IPS DF 6.9 (cell line): ENCODE measurements around the gene ZBTB18.
"Not testable (repeated sequence)": the region's sequence is repeated elsewhere in the genome, so short reads cannot be mapped to it uniquely, and the experiment has no call there.

Experiments
- DNase-seq: peaks from one replicate; pipeline ENCODE4 v3.0.0-alpha.2; 2013; ENCODE audit warnings: low read depth, low spot score
- H3K27ac ChIP-seq: one replicate; pipeline ENCODE4 v1.5.1; 2013; ENCODE audit warnings: low read length, control low read depth
- H3K27me3 ChIP-seq: 2 replicates; pipeline ENCODE4 v1.6.1; 2013; ENCODE audit warnings: mild to moderate bottlenecking, low read length; ENCODE audit not compliant: control insufficient read depth, insufficient read depth
- H3K36me3 ChIP-seq: 2 replicates; pipeline ENCODE4 v1.6.1; 2013; ENCODE audit warnings: low read length; ENCODE audit not compliant: control insufficient read depth, insufficient read depth
- H3K4me1 ChIP-seq: 2 replicates; pipeline ENCODE4 v1.6.1; 2013; ENCODE audit warnings: low read length; ENCODE audit not compliant: control insufficient read depth, insufficient read depth
- H3K4me3 ChIP-seq: 2 replicates; pipeline ENCODE4 v1.5.1; 2013; ENCODE audit warnings: mild to moderate bottlenecking, low read length
- H3K9me3 ChIP-seq: 2 replicates; pipeline ENCODE4 v1.6.1; 2013; ENCODE audit warnings: low read length, inconsistent platforms; ENCODE audit not compliant: control insufficient read depth, insufficient read depth
- whole genome bisulfite sequencing: extraction: QIAGEN DNeasy Blood & Tissue Kit; methylation state at CpG from one replicate; pipeline ENCODE4 v1.1.7; 2013; ENCODE audit warnings: mixed read lengths, missing lambda C conversion rate; ENCODE audit not compliant: insufficient read length, insufficient coverage; 5-methylcytosine and 5-hydroxymethylcytosine counted together

ZBTB18 gene

DNA sequence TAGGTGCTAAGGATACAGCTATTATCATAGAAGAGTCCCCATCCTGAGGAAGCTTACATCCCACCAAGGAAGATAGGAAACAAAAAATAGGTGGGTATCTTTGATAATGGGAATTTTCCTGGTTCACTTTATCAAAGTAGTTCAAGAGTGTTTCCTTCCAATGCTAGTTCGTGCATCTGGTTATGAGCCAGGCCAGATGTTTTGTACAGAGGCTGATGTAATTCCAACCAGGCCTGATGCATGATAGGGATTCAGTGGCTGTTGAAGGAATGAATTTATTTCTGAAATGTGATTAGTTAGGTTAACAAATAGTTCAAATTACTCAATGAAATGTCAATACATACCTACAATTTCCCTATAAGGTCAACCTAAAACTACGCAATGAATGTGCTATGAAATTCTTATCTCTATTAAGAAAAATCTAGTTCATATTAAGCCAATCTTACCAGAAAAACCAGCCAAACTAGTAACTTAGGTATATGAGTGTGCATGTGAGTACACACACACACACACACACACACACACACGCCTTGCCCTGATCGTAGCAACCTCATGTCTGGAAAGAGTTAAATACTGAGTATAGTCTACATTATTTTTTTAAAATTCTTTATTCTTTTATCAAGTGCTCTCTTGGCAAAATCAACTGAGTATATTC lies 9.5 kb upstream of the ZBTB18 start:
- Histone ChIP-seq H3K36me3 (no peaks in the 10 kb centered on the region), H3K9me3 (no peaks in the 10 kb centered on the region), H3K27me3 (no peaks in the 10 kb centered on the region), H3K27ac (no peak overlapping the region), H3K4me1 (no peaks in the 10 kb centered on the region), H3K4me3 (no peak overlapping the region)
- DNase-seq, result no peak
- no CpG with 5 or more reads among the region's 4 CpGs for WGBS

GRCh38 chr1:244042293-244042692 lies 8.8 kb upstream of the ZBTB18 start:
- WGBS, result 100% methylated on average over 1 of the region's 3 CpGs
- no peaks in the 10 kb centered on the region for H3K27me3 ChIP-seq

DNA sequence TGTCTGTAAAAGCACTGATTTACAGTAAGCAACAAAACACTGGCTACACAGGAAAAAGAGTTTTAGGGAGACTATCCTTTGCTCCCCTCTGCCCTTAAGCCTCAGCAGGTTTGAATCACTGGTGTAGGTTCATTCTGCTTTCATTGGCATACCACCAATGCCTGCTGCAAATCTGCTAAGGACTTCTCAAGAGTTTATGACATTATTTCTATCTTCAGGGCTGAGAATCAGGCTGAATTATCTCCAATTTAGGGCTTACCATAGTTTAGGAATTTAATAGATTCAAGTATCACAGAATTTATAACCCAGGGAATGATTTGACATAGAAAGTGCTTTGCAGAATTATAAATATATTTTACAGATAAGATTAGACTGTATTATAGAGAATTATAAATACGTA lies 6.7 kb upstream of the ZBTB18 start:
- no peaks in the 10 kb centered on the region for H3K4me1 ChIP-seq
- no peak for DNase-seq
- no peaks in the 10 kb centered on the region for H3K36me3 ChIP-seq
- H3K9me3 ChIP-seq, result no peaks in the 10 kb centered on the region
- H3K4me3 ChIP-seq, result no peak overlapping the region
- WGBS, result no CpG with 5 or more reads among the region's 1 CpG
- no peak overlapping the region for H3K27ac ChIP-seq
- H3K27me3 ChIP-seq, result no peaks in the 10 kb centered on the region

More at GRCh38 chr1:244042293-244042692, 8.8 kb upstream of the ZBTB18 start:
- H3K4me1 ChIP-seq, result no peaks in the 10 kb centered on the region
- DNase-seq, result no peak
- no peaks in the 10 kb centered on the region for H3K36me3 ChIP-seq
- no peaks in the 10 kb centered on the region for H3K9me3 ChIP-seq
- H3K4me3 ChIP-seq, result no peak overlapping the region
- H3K27ac ChIP-seq, result no peak overlapping the region

GRCh38 chr1:244046254-244046653 lies 4.8 kb upstream of the ZBTB18 start:
- not testable (repeated sequence) for H3K4me1 ChIP-seq, H3K4me3 ChIP-seq, H3K36me3 ChIP-seq, DNase-seq, H3K27me3 ChIP-seq, H3K9me3 ChIP-seq, H3K27ac ChIP-seq
- no CpG with 5 or more reads among the region's 1 CpG for WGBS

- WGBS, result no CpG with 5 or more reads among the region's 13 CpGs
- peak overlapping the region; percentile 99; the same call in 1 of the 2 replicates for H3K4me3 ChIP-seq
- no peak for DNase-seq
- no peak overlapping the region for H3K27ac ChIP-seq
- no peaks in the 10 kb centered on the region for H3K9me3 ChIP-seq
- H3K36me3 ChIP-seq, result no peaks in the 10 kb centered on the region
- no peaks in the 10 kb centered on the region for H3K4me1 ChIP-seq
- H3K27me3 ChIP-seq, result no peaks in the 10 kb centered on the region; the same call in 1 of the 2 replicates
Measured at GRCh38 chr1:244046907-244047611, 4.0 kb upstream of the ZBTB18 start.

GRCh38 chr1:244047621-244048255 lies 3.3 kb upstream of the ZBTB18 start:
- no peaks in the 10 kb centered on the region for H3K36me3 ChIP-seq
- peak overlapping the region; percentile 99 for H3K4me3 ChIP-seq
- no peaks in the 10 kb centered on the region; the same call in 1 of the 2 replicates for H3K27me3 ChIP-seq
- WGBS, result no CpG with 5 or more reads among the region's 54 CpGs
- H3K27ac ChIP-seq, result no peak overlapping the region
- DNase-seq, result peak; percentile 11
- H3K9me3 ChIP-seq, result no peaks in the 10 kb centered on the region
- H3K4me1 ChIP-seq, result no peaks in the 10 kb centered on the region

GRCh38 chr1:244048256-244049161 lies 2.6 kb upstream of the ZBTB18 start:
- H3K27ac ChIP-seq, result no peak overlapping the region
- H3K4me3 ChIP-seq, result peak overlapping the region; percentile 99; the same call in 1 of the 2 replicates
- no peaks in the 10 kb centered on the region for H3K9me3 ChIP-seq
- peak; percentile 92 for DNase-seq
- no peaks in the 10 kb centered on the region for H3K36me3 ChIP-seq
- H3K4me1 ChIP-seq, result no peaks in the 10 kb centered on the region
- no peaks in the 10 kb centered on the region; the same call in 1 of the 2 replicates for H3K27me3 ChIP-seq
- no CpG with 5 or more reads among the region's 109 CpGs for WGBS

GRCh38 chr1:244049162-244050013 lies 1.7 kb upstream of the ZBTB18 start:
- WGBS, result no CpG with 5 or more reads among the region's 76 CpGs
- no peaks in the 10 kb centered on the region for H3K9me3 ChIP-seq
- no peaks in the 10 kb centered on the region; the same call in 1 of the 2 replicates for H3K27me3 ChIP-seq
- H3K4me3 ChIP-seq, result peak overlapping the region; percentile 62
- H3K27ac ChIP-seq, result no peak overlapping the region
- H3K36me3 ChIP-seq, result 0 out of 2 replicates have a peak, but pooled peaks cover under 1% of the 10 kb centered on the region
- no peaks in the 10 kb centered on the region for H3K4me1 ChIP-seq
- DNase-seq, result no peak

DNA sequence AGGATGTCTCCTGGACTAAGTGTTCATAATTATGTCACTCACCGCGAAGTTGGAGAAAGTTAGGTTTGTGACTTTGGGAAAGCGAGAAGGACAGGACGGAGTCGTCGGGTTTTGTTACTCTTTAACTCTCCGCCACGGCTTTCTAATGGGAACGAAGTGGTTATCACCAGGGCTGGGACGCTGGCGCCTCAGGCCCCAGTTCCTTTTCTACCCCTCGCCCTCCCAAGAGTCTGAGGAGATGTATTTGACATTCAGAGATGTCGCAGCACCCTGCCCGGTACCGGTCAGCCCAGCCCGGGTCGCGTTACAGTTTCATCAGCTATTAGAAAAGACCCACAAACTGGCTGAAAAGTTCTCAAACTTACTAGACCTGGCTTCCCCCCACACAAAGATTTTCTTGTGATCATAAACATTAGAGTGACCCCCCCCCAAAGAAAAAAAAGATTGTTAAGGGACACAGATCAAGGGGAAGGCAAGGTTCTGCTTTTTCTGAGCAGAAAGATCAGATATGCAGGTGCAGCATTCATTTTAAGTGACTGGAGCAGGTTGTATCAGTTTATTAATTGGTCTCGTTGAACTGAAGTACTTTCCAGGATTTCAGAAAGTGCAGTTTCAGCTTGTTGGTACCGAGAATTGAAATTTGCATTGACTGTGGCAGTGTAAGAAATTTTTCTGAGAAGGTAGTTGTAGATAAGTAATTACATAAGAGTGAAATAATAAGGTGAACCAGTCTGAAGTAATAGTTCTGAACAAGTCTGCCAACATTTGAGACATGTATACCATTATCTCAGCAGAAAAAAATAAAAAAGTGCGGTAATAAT lies 859 bp upstream of the ZBTB18 start:
- Histone ChIP-seq H3K27me3 (no peaks in the 10 kb centered on the region; the same call in 1 of the 2 replicates), H3K4me3 (peak overlapping the region; percentile 62; the same call in 1 of the 2 replicates), H3K4me1 (no peaks in the 10 kb centered on the region), H3K27ac (no peak overlapping the region), H3K36me3 (peaks cover 8% of the 10 kb centered on the region), H3K9me3 (no peaks in the 10 kb centered on the region)
- no peak for DNase-seq
- WGBS, result no CpG with 5 or more reads among the region's 21 CpGs
